Mammary epithelial cell (primary cell): ENCODE data around the gene TMEM150C.

Experiments
- EZH2 ChIP-seq: IDR thresholded peaks from 2 replicates; pipeline ENCODE4 v1.6.1; 2012; ENCODE audit warnings: low read length, inconsistent platforms, borderline replicate concordance
- TF ChIP-seq, protein P1 (sequence below), 2 donors: IDR thresholded peaks in 1 of 2; conservative IDR thresholded peaks in 1 of 2; 2 replicates each; pipeline ENCODE4 v1.5.1; 2011 to 2012; ENCODE audit warnings: inconsistent platforms in 2 of 2, low read length in 2 of 2, mild to moderate bottlenecking in 2 of 2, control low read depth in 1 of 2, low read depth in 1 of 2; ENCODE audit not compliant: insufficient read depth in 1 of 2; ENCODE audit errors: extremely low read depth in 1 of 2

DNA sequence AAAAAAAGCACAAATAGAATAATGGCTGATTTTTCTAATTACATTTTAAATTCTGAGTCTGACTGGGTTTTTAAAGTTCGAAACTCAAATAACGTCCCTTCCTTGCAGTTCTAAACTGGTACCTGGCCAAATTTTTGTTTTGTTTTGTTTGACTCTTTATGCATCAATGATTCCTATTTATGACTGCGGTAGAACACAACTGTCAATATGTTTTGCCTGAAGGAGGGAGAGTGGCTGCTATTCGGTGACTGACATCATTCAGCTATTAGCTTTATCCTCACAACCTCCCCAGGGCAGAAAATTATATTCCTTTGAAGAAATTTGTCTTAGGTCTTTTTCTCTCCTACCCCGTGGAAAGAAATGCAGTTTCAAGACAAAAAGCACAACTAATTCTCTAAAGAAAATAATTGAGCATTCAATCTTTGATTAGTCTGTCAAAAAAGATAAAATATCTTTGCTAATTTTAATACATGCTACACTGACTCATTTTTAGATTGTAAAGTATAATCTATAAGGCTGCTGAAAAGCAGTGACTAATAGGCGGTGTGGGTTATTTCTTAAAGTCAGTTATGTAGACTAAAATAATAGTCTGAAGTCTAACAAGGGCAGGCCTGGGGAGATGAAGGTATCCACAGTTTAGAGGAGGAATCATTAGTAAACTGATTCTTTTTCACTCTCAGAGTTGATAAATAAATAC, 61.9 kb downstream of the TMEM150C start:
- TF ChIP-seq, protein P1, sequence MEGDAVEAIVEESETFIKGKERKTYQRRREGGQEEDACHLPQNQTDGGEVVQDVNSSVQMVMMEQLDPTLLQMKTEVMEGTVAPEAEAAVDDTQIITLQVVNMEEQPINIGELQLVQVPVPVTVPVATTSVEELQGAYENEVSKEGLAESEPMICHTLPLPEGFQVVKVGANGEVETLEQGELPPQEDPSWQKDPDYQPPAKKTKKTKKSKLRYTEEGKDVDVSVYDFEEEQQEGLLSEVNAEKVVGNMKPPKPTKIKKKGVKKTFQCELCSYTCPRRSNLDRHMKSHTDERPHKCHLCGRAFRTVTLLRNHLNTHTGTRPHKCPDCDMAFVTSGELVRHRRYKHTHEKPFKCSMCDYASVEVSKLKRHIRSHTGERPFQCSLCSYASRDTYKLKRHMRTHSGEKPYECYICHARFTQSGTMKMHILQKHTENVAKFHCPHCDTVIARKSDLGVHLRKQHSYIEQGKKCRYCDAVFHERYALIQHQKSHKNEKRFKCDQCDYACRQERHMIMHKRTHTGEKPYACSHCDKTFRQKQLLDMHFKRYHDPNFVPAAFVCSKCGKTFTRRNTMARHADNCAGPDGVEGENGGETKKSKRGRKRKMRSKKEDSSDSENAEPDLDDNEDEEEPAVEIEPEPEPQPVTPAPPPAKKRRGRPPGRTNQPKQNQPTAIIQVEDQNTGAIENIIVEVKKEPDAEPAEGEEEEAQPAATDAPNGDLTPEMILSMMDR (conservative IDR thresholded peaks at IDR 0.05 in 1 of 2, IDR thresholded peaks at IDR 0.05 in 1 of 2; ENCODE audit: extremely low read depth in 1 of 2, insufficient read depth in 1 of 2, low read depth in 1 of 2, low read length in 2 of 2) = no peak
- TF ChIP-seq EZH2 = no peak
